H1 (cell line): ENCODE measurements around the gene DCK. TPM values are rescaled to one million over a fixed set of nuclear protein-coding genes. Genes with fewer than 3 reads are reported as not detected.

ENCODE experiments used
- CHD2 ChIP-seq: IDR thresholded peaks from 2 replicates; pipeline ENCODE4 v1.6.1; 2012; ENCODE audit warnings: low read length, improper control_type of control experiment
- RBBP5 ChIP-seq: IDR thresholded peaks from 2 replicates; pipeline ENCODE4 v1.7.1; 2012; ENCODE audit warnings: low read depth, mild to moderate bottlenecking, inconsistent platforms, low read length, moderate library complexity, borderline replicate concordance
- polyA plus RNA-seq, 7 experiments: library from polyadenylated mRNA; depleted of rRNA in 3 of 7; stranded (reverse) in 5 of 7; unstranded in 2 of 7; fragments of >200 nt in 5 of 7; fragments of 200-250 nt in 2 of 7; gene quantifications; 1 replicate in 5 of 7; 2 replicates in 1 of 7; 4 replicates in 1 of 7; pipeline versions ENCODE4 v1.2.1 to v1.2.3, GENCODE V29; 2011 to 2013; ENCODE audit warnings: missing spikeins in 2 of 7, mixed read lengths in 2 of 7
- total RNA-seq: library from RNA; stranded (reverse); fragmentation: NEBNext Ultra II Directional; extraction: Animal tissue kit (Norgen Biotek cat#: 25700); gene quantifications from 2 replicates; pipeline ENCODE4 v1.2.1, GENCODE V29; 2021
- TF ChIP-seq, protein P1 (sequence below), 3 experiments: IDR thresholded peaks; 1 replicate in 2 of 3; 2 replicates in 1 of 3; pipeline versions ENCODE4 v1.5.1 to v1.6.1; 2011; ENCODE audit warnings: low read length in 3 of 3, mild to moderate bottlenecking in 3 of 3, inconsistent platforms in 2 of 3, low read depth in 1 of 3, moderate library complexity in 1 of 3; ENCODE audit not compliant: insufficient read depth in 1 of 3; ENCODE audit errors: control extremely low read depth in 1 of 3

The DCK gene
- total and polyA plus RNA-seq, 2 of the 8 experiments (the other 6 are each of a cell fraction or from before 2014, with no cell fraction given): 4.8 to 18.1 TPM

DNA sequence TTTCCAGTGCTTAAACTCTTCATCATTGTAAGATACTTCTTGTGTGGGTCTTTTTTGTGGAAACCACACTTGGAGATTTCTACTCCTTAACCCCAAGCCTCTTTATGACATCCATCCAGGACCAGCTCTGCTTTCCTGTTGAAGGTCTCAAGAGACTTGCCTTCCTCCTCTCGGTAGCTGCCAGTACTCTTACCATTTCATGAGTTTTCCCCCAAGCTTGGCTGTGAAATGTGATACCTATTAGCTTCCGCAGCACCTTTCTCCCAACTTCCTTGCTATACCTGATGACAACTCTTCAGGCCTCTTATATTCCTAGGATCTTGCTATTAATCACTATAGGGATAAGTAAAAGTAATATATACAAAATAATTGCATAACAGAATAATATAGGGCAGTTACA lies 1.9 kb upstream of the DCK start (continued):
- TF ChIP-seq, protein P1, sequence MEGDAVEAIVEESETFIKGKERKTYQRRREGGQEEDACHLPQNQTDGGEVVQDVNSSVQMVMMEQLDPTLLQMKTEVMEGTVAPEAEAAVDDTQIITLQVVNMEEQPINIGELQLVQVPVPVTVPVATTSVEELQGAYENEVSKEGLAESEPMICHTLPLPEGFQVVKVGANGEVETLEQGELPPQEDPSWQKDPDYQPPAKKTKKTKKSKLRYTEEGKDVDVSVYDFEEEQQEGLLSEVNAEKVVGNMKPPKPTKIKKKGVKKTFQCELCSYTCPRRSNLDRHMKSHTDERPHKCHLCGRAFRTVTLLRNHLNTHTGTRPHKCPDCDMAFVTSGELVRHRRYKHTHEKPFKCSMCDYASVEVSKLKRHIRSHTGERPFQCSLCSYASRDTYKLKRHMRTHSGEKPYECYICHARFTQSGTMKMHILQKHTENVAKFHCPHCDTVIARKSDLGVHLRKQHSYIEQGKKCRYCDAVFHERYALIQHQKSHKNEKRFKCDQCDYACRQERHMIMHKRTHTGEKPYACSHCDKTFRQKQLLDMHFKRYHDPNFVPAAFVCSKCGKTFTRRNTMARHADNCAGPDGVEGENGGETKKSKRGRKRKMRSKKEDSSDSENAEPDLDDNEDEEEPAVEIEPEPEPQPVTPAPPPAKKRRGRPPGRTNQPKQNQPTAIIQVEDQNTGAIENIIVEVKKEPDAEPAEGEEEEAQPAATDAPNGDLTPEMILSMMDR (IDR thresholded peaks at IDR 0.05; ENCODE audit: control extremely low read depth in 1 of 3, insufficient read depth in 1 of 3, low read depth in 1 of 3, low read length in 3 of 3): no peak
- TF ChIP-seq CHD2 (no peak), RBBP5 (no peak)
